ENCODE measurements around the gene WRAP73. TPM values are rescaled to one million over a fixed set of nuclear protein-coding genes. Genes with fewer than 3 reads are reported as not detected.

WRAP73 gene
- total and polyA plus RNA-seq, 9 of the 15 experiments (the other 6 are each of a cell fraction or from before 2014, with no cell fraction given) = 4.3 to 51.8 (median 30.1) TPM

DNA sequence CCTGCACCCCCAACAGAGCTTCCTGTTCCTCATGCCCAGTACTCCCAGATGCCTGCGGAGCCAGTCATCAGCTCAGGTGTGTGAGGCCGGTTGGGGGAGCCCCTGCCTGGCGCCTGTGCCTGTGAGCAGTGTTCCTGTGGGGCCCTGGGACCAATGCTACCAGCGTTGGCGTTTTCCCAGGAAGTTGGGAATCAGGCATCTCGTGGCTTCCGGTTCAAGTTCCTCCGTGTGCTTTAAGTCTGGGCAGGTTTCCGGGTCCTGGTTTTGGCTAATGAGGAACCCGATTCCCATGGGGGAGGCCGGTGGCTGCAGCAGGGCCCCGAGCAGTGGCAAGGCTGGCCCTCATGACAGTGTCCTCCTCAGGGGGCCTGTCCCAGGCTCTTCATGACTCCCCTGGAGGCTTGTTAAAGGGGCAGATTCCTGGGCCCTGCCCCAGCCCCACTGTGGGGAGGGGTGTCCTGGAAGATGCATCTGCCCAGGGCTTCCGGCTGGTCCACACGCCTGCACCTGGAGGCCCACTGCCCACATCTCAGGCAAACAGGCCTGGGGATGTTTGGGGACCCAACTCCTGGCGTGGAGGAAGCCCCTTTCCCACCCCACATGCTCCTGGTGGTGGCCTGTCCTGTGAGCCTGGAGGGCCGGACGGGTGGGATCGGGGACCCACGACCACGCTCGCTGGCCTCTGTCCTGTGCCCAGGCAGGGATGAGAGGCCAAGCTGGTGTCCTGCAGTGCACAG, 28.6 kb upstream of the WRAP73 start:
- FAIRE-seq = no peak
- TF ChIP-seq SMAD3 (CRISPR knock-in tag; conservative IDR thresholded peaks at IDR 0.05) (no peak), ELF1 (tag; IDR thresholded peaks at IDR 0.05) (0 out of 2 replicates have a peak, but pooled peaks have one; percentile 18), TCF7 (IDR thresholded peaks at IDR 0.05; ENCODE audit: borderline replicate concordance) (no peak), BCL6 (CRISPR knock-in tag; IDR thresholded peaks at IDR 0.05) (no peak), ZBTB8A (IDR thresholded peaks at IDR 0.05; ENCODE audit: partially characterized antibody) (no peak), IRF1 (CRISPR knock-in tag; IDR thresholded peaks at IDR 0.05; ENCODE audit: borderline replicate concordance) (no peak), ZNF57 (CRISPR knock-in tag; IDR thresholded peaks at IDR 0.05) (no peak), IRF9 (tag; IDR thresholded peaks at IDR 0.05) (no peak), KLF1 (tag; IDR thresholded peaks at IDR 0.05) (no peak)
- TF ChIP-seq, protein P1, sequence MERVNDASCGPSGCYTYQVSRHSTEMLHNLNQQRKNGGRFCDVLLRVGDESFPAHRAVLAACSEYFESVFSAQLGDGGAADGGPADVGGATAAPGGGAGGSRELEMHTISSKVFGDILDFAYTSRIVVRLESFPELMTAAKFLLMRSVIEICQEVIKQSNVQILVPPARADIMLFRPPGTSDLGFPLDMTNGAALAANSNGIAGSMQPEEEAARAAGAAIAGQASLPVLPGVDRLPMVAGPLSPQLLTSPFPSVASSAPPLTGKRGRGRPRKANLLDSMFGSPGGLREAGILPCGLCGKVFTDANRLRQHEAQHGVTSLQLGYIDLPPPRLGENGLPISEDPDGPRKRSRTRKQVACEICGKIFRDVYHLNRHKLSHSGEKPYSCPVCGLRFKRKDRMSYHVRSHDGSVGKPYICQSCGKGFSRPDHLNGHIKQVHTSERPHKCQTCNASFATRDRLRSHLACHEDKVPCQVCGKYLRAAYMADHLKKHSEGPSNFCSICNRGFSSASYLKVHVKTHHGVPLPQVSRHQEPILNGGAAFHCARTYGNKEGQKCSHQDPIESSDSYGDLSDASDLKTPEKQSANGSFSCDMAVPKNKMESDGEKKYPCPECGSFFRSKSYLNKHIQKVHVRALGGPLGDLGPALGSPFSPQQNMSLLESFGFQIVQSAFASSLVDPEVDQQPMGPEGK (CRISPR knock-in tag; IDR thresholded peaks at IDR 0.05; ENCODE audit: borderline replicate concordance) = no peak

More for the DNA sequence above, 28.6 kb upstream of the WRAP73 start:
- WGBS (ENCODE audit: insufficient coverage, low coverage, missing lambda C conversion rate) = 39% methylated on average over 21 of the region's 21 CpGs
- H2AFZ ChIP-seq (ENCODE audit: low read depth, low read length) = 0 out of 2 replicates have a peak overlapping the region, but pooled peaks have one; percentile 9
- no TSS peak for BruUV-seq (replicated peaks)
- no peaks in the 10 kb centered on the region for H3K36me3 ChIP-seq (ENCODE audit: control insufficient read depth, insufficient read depth, low read length)
- in situ Hi-C loops (cut with MboI) = no loop called here
- H3K9me1 ChIP-seq (ENCODE audit: control insufficient read depth, insufficient read depth, low read length) = peaks cover 4% of the 10 kb centered on the region
- H3K9me3 ChIP-seq (replicated peaks; ENCODE audit: control insufficient read depth, insufficient read depth, low read depth, low read length) = no peaks in the 10 kb centered on the region
- H3K4me2 ChIP-seq (ENCODE audit: insufficient read depth, low read length) = no peak overlapping the region
- DNase-seq (ENCODE audit: extremely low read depth in 1 of 4, low spot score in 3 of 4) (no peak), ATAC-seq (peak; percentile 5; the same call in 1 of the 3 replicates)
- H3K4me3 ChIP-seq = no peak overlapping the region
- CTCF ChIA-PET (ENCODE audit: low intra/inter-chr PET ratio) = no interaction called here
- intact Hi-C loops (cut with micrococcal nuclease) = no loop called here
- POLR2A ChIA-PET = no interaction called here
- H3K27ac ChIP-seq (ENCODE audit: extremely low read depth, low read depth, low read length) = no peak overlapping the region
- H3K4me1 ChIP-seq (replicated peaks in 1 of 2; ENCODE audit: control insufficient read depth in 2 of 2, insufficient read depth in 2 of 2, low read length in 2 of 2) = peaks cover 3 to 62% of the 10 kb centered on the region in 2 experiments; a peak in 3 of 5 replicates
- peaks cover 12 to 70% of the 10 kb centered on the region in 2 experiments; a peak in 4 of 5 replicates for H3K27me3 ChIP-seq (ENCODE audit: control insufficient read depth in 2 of 2, insufficient read depth in 2 of 2, low read length in 2 of 2)
- peak overlapping the region in 1 of 2 experiments; percentile 64; a peak in 2 of 4 replicates for H3K9ac ChIP-seq (ENCODE audit: insufficient read depth in 1 of 2, low read depth in 2 of 2, low read length in 2 of 2)
- peaks cover 43% of the 10 kb centered on the region for H4K20me1 ChIP-seq (replicated peaks; ENCODE audit: control insufficient read depth, insufficient read depth, low read length)
- no peaks in the 10 kb centered on the region for H3K79me2 ChIP-seq (ENCODE audit: control insufficient read depth, insufficient read depth, low read length)
